MM.1S (cell line): ENCODE results near the gene ARL3.

ENCODE experiments used
- EZH2 ChIP-seq: fragments of 300-600 bp; sonication (generic); optimal IDR thresholded peaks from 2 replicates; pipeline ENCODE3; 2017; ENCODE audit warnings: low read depth, mild to moderate bottlenecking, antibody characterized with exemption, low read length, mixed read lengths
- EZH2phosphoT487 ChIP-seq: fragments of 300-600 bp; sonication (generic); IDR thresholded peaks from 2 replicates; pipeline ENCODE4 v1.6.1; 2018; ENCODE audit warnings: antibody characterized with exemption, low read length
- TF ChIP-seq, protein P1 (sequence below): fragments of 300-600 bp; sonication (generic); IDR thresholded peaks from 2 replicates; pipeline ENCODE4 v1.5.1; 2016; ENCODE audit warnings: antibody characterized with exemption, low read length, mixed read lengths

DNA sequence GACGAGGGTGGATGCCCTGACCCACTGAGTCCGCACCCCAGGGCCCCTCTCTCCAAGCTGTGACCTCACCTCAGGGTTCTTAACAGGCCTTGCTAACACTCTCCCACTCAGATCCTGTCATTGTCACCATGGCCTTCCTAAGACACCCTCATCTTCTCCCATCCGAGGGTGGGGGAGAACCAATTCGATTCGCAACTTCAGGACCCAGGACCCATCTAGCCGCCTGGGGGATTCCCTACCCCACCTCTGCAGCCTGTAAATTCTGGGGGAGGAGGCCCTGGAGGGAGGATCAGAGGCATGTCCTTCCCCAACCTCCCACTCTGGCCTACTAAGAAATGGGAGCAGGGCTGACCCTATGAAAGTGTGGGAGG is 52.6 kb downstream of the ARL3 start:
- TF ChIP-seq EZH2 (no peak), EZH2phosphoT487 (no peak)
- TF ChIP-seq, protein P1, sequence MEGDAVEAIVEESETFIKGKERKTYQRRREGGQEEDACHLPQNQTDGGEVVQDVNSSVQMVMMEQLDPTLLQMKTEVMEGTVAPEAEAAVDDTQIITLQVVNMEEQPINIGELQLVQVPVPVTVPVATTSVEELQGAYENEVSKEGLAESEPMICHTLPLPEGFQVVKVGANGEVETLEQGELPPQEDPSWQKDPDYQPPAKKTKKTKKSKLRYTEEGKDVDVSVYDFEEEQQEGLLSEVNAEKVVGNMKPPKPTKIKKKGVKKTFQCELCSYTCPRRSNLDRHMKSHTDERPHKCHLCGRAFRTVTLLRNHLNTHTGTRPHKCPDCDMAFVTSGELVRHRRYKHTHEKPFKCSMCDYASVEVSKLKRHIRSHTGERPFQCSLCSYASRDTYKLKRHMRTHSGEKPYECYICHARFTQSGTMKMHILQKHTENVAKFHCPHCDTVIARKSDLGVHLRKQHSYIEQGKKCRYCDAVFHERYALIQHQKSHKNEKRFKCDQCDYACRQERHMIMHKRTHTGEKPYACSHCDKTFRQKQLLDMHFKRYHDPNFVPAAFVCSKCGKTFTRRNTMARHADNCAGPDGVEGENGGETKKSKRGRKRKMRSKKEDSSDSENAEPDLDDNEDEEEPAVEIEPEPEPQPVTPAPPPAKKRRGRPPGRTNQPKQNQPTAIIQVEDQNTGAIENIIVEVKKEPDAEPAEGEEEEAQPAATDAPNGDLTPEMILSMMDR: no peak
